Measurements from ENCODE around the gene CDH4. TPM values are rescaled to one million over a fixed set of nuclear protein-coding genes. Genes with fewer than 3 reads are reported as not detected.

Gene CDH4
- total RNA-seq, 1 donor from 2014 or later, result 0.99 TPM

DNA sequence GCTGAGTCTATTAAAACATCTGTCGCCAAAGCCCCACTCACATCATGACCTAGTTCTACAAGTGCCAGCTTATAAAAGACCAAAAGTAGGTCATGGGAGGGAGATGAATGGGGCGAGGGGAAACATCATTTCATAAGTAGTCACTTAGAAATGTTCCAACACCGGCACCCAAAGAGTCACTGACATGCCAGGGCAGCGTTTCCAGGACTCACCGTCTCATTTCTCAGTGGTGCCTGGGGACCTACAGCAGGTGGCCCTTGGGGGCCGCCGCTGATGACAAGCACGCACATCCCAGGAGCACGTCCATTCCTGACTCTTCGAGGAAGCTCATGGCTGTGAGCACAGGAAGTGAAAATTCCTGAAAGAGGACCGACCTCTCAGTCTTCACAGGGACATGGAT lies 260.4 kb downstream of the CDH4 start:
- H3K4me3 Mint-ChIP-seq (ENCODE audit: unreplicated experiment), result no peak overlapping the region
- TF ChIP-seq, protein P1, sequence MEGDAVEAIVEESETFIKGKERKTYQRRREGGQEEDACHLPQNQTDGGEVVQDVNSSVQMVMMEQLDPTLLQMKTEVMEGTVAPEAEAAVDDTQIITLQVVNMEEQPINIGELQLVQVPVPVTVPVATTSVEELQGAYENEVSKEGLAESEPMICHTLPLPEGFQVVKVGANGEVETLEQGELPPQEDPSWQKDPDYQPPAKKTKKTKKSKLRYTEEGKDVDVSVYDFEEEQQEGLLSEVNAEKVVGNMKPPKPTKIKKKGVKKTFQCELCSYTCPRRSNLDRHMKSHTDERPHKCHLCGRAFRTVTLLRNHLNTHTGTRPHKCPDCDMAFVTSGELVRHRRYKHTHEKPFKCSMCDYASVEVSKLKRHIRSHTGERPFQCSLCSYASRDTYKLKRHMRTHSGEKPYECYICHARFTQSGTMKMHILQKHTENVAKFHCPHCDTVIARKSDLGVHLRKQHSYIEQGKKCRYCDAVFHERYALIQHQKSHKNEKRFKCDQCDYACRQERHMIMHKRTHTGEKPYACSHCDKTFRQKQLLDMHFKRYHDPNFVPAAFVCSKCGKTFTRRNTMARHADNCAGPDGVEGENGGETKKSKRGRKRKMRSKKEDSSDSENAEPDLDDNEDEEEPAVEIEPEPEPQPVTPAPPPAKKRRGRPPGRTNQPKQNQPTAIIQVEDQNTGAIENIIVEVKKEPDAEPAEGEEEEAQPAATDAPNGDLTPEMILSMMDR (IDR thresholded peaks at IDR 0.05), result no peak
- H3K36me3 Mint-ChIP-seq (ENCODE audit: low read depth), result no peaks in the 10 kb centered on the region

DNA sequence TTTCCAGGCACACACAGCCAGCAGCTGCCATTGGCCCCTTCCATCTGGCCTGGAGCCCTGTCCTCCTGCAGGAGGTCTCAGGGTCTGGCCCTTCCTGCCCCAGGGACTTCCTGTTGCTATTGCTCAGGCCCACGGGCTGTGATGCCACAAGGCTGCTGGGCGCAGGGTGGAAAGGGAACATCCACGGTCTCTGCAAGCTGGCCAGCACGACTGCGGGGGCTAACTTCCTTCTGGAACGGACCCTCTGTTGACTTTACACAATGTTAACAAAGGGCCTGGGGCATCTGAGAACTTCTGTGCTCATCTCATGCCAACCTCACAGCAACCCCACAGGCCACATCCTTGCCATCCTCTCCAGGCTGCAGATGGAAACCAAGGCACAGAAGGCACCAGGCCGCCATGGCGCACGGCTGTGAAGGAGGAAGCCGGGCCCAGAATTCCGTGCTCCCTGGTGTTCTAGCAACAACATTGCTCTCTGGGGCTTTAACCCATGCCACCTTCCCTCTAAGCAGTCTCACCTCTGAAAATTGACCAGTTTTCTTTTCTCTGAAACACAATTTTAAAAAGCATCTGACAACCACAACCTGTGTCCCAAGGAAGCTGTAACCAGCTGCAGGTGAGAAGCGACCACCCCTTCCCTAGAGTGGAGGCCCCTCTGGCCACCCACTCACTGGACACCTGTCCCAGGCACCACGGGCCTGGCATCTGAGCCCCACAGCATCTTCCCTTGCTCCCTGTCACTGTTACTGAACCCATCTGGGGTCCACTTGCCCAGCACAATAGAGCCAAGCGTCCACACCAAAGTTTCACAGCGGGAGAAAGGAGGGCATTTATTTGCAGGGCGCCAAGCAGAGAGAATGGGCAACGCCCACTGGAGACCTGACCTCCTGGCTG lies 261.3 kb downstream of the CDH4 start:
- Mint-ChIP-seq H3K27ac (ENCODE audit: unreplicated experiment) (no peak overlapping the region), H3K36me3 (ENCODE audit: low read depth) (no peaks in the 10 kb centered on the region), H3K4me3 (ENCODE audit: unreplicated experiment) (no peak overlapping the region), H3K27me3 (ENCODE audit: low read depth) (peaks cover 20% of the 10 kb centered on the region), H3K4me1 (ENCODE audit: low read depth) (no peaks in the 10 kb centered on the region), H3K9me3 (ENCODE audit: low read depth) (no peaks in the 10 kb centered on the region)
- TF ChIP-seq, protein P1 (IDR thresholded peaks at IDR 0.05), result no peak
- DNase-seq (ENCODE audit: low spot score), result no peak

More for the DNA sequence above, 260.4 kb downstream of the CDH4 start:
- Mint-ChIP-seq H3K27me3 (ENCODE audit: low read depth) (peaks cover 17% of the 10 kb centered on the region), H3K4me1 (ENCODE audit: low read depth) (no peaks in the 10 kb centered on the region), H3K9me3 (ENCODE audit: low read depth) (no peaks in the 10 kb centered on the region), H3K27ac (ENCODE audit: unreplicated experiment) (no peak overlapping the region)
- no peak for DNase-seq (ENCODE audit: low spot score)

- TF ChIP-seq, protein P1 (IDR thresholded peaks at IDR 0.05), result no peak
- no peak overlapping the region for H3K27ac Mint-ChIP-seq (ENCODE audit: unreplicated experiment)
- no peaks in the 10 kb centered on the region for H3K9me3 Mint-ChIP-seq (ENCODE audit: low read depth)
- no peak for DNase-seq (ENCODE audit: low spot score)
- no peaks in the 10 kb centered on the region for H3K4me1 Mint-ChIP-seq (ENCODE audit: low read depth)
- peaks cover 23% of the 10 kb centered on the region for H3K27me3 Mint-ChIP-seq (ENCODE audit: low read depth)
- no peaks in the 10 kb centered on the region for H3K36me3 Mint-ChIP-seq (ENCODE audit: low read depth)
- no peak overlapping the region for H3K4me3 Mint-ChIP-seq (ENCODE audit: unreplicated experiment)
Measured at GRCh38 chr20:61514018-61514365, 261.9 kb downstream of the CDH4 start.

GRCh38 chr20:61514396-61514795 lies 262.3 kb downstream of the CDH4 start:
- Mint-ChIP-seq H3K9me3 (ENCODE audit: low read depth) (no peaks in the 10 kb centered on the region), H3K27ac (ENCODE audit: unreplicated experiment) (no peak overlapping the region), H3K36me3 (ENCODE audit: low read depth) (no peaks in the 10 kb centered on the region), H3K4me3 (ENCODE audit: unreplicated experiment) (no peak overlapping the region), H3K4me1 (ENCODE audit: low read depth) (no peaks in the 10 kb centered on the region), H3K27me3 (ENCODE audit: low read depth) (peaks cover 23% of the 10 kb centered on the region)
- TF ChIP-seq, protein P1 (IDR thresholded peaks at IDR 0.05), result no peak
- no peak for DNase-seq (ENCODE audit: low spot score)

DNA sequence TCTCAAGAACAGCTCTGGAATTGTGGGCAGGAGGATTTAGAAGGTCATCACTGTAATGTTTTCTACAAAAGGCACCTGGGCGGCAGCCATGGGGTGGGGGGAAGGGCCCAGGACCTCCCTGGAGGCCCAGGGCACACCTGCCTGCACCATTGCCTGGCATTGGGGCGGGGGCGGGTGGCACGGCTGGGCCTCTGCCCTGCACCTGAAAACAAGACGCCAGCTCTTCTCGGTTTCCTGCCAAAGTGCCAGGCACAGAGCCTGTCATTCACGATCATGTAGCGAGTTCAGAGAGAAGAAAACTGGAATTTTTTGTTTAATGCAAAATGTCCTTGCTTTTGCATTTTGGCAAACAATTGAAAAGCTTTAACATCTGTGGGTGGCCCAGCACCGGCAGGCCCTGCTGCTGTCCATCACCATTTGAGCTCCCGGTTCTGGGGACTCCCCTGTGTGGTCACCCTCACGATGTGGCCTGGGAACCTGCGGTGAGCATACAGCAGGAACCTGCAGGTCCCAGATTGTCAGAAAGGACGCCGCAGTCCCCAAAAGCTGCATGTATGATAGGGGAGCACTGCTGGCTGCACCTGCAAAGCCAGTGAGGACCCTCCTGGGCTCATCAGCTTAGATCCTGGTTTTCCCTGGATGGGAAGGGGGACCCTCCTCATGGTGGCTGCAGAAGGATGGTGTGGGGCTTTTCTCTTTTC lies 262.9 kb downstream of the CDH4 start:
- TF ChIP-seq, protein P1 (IDR thresholded peaks at IDR 0.05), result no peak
- Mint-ChIP-seq H3K4me1 (ENCODE audit: low read depth) (no peaks in the 10 kb centered on the region), H3K4me3 (ENCODE audit: unreplicated experiment) (no peak overlapping the region), H3K36me3 (ENCODE audit: low read depth) (no peaks in the 10 kb centered on the region), H3K27ac (ENCODE audit: unreplicated experiment) (no peak overlapping the region), H3K9me3 (ENCODE audit: low read depth) (no peaks in the 10 kb centered on the region), H3K27me3 (ENCODE audit: low read depth) (peaks cover 21% of the 10 kb centered on the region)
- DNase-seq (ENCODE audit: low spot score), result no peak
